DOHH2 (cell line): ENCODE measurements around the gene OCA2.
"Not testable (repeated sequence)": the region's sequence is repeated elsewhere in the genome, so short reads cannot be mapped to it uniquely, and the experiment has no call there.

Experiments
- H3F3A ChIP-seq: fragments of 200-600 bp; sonication (generic), shearing (Covaris generic); 2 replicates; pipeline ENCODE4 v1.6.0; 2016; ENCODE audit warnings: antibody characterized with exemption, mild to moderate bottlenecking; ENCODE audit not compliant: control insufficient read depth, insufficient read depth
- H3K27ac ChIP-seq: fragments of 200-600 bp; sonication (generic); 2 replicates; pipeline ENCODE4 v1.5.1; 2014; ENCODE audit warnings: low read depth, mild to moderate bottlenecking, low read length, moderate library complexity
- H3K27me3 ChIP-seq: fragments of 200-600 bp; sonication (generic); 2 replicates; pipeline ENCODE4 v1.6.1; 2014; ENCODE audit warnings: mild to moderate bottlenecking, low read length, mixed read lengths; ENCODE audit not compliant: control insufficient read depth
- H3K36me3 ChIP-seq: fragments of 200-600 bp; sonication (generic); 2 replicates; pipeline ENCODE4 v1.6.1; 2014; ENCODE audit warnings: mild to moderate bottlenecking, low read length, moderate library complexity, mixed read lengths; ENCODE audit not compliant: control insufficient read depth
- H3K4me1 ChIP-seq: fragments of 200-600 bp; sonication (generic); 2 replicates; pipeline ENCODE4 v1.6.1; 2014; ENCODE audit warnings: mild to moderate bottlenecking, low read length, mixed read lengths; ENCODE audit not compliant: control insufficient read depth
- H3K4me2 ChIP-seq: fragments of 200-600 bp; sonication (generic); 2 replicates; pipeline ENCODE4 v1.6.0; 2014; ENCODE audit warnings: mild to moderate bottlenecking, low read length, moderate library complexity
- H3K4me3 ChIP-seq: fragments of 200-600 bp; sonication (generic); 2 replicates; pipeline ENCODE4 v1.5.1; 2014; ENCODE audit warnings: mild to moderate bottlenecking, low read length, mixed read lengths
- H3K79me2 ChIP-seq: fragments of 200-600 bp; sonication (generic); 2 replicates; pipeline ENCODE4 v1.6.1; 2014; ENCODE audit warnings: mild to moderate bottlenecking, low read length, mixed read lengths; ENCODE audit not compliant: control insufficient read depth
- H3K9me2 ChIP-seq: fragments of 200-600 bp; sonication (generic); replicated peaks from 2 replicates; pipeline ENCODE4 v1.6.1; 2014; ENCODE audit warnings: mild to moderate bottlenecking, low read length, mixed read lengths; ENCODE audit not compliant: control insufficient read depth
- H3K9me3 ChIP-seq: fragments of 200-600 bp; sonication (generic); 2 replicates; pipeline ENCODE4 v1.6.1; 2014; ENCODE audit warnings: antibody characterized with exemption, low read length, mixed read lengths; ENCODE audit not compliant: control insufficient read depth, insufficient read depth
- H4K20me1 ChIP-seq: fragments of 200-600 bp; sonication (generic); 2 replicates; pipeline ENCODE4 v1.6.0; 2014; ENCODE audit warnings: low read depth, mild to moderate bottlenecking, antibody characterized with exemption, low read length, moderate library complexity; ENCODE audit not compliant: control insufficient read depth, insufficient read depth
- EZH2phosphoT487 ChIP-seq: fragments of 200-600 bp; sonication (generic); IDR thresholded peaks from 2 replicates; pipeline ENCODE4 v1.6.1; 2017; ENCODE audit warnings: borderline replicate concordance, mild to moderate bottlenecking, antibody characterized with exemption, low read length, moderate library complexity, mixed read lengths
- TF ChIP-seq, protein P1 (sequence below): fragments of 200-600 bp; sonication (generic); IDR thresholded peaks from one replicate; pipeline ENCODE4 v1.5.1; 2014; ENCODE audit warnings: antibody characterized with exemption, mild to moderate bottlenecking, low read depth, low read length; ENCODE audit not compliant: poor library complexity, severe bottlenecking

Gene OCA2

DNA sequence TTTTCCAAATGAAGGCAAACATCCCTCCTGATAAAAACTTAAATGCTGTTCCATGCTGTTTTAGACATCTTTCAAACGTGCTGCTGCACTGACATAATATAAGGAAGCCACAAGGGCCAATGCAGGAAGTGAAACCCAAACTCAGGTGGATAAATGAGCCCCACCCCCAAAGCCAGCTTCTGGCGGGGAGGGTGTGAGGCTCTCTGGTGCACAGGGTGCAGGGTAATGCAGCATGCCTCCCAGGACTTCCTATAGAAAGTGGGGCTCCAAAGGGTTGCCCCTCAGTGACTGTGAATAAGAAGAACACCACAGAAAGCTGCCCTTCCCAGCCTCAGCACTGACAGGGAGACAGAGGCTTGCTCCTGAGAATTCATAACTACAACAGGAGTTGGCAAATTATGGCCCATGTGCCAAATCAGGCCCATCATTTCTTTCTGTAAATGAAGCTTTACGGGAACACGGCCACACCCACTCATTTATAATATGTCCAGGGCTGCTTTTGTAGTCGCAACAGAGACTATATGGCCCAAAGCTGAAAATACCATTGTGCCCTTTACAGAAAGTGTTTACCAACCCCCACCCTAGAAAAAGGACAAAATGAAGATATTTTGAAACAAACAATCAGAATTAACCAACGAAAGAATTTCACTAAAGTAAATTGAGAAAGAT is 37.3 kb upstream of the OCA2 start:
- peaks cover 21% of the 10 kb centered on the region for H3K4me1 ChIP-seq
- H3K27ac ChIP-seq, H3K4me2 ChIP-seq, H4K20me1 ChIP-seq, H3K4me3 ChIP-seq, H3K9me3 ChIP-seq, H3K9me2 ChIP-seq, H3K79me2 ChIP-seq, H3F3A ChIP-seq, H3K27me3 ChIP-seq: not testable (repeated sequence)
- peaks cover 51% of the 10 kb centered on the region for H3K36me3 ChIP-seq

DNA sequence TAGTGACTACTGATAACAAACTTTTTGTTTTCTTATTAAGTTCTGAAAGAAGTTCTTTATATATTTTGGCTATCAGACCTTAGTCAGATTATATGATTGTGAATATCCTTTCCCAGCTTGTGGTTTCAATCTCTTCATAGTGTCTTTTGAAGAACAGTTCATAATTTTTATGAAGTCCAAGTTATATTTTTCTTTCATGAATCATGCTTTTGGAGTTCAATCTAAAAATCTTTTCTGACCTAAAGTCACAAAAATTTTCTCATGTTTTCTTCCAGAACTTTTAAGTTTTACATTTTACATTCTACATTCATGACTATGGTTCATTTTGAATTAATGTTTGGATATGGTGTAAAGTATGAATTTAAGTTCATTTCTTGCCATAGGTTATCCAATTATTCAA is 34.2 kb upstream of the OCA2 start:
- H4K20me1 ChIP-seq = no peaks in the 10 kb centered on the region
- H3K4me3 ChIP-seq = no peak overlapping the region
- no peaks in the 10 kb centered on the region for H3F3A ChIP-seq
- no peaks in the 10 kb centered on the region for H3K9me3 ChIP-seq
- TF ChIP-seq, protein P1, sequence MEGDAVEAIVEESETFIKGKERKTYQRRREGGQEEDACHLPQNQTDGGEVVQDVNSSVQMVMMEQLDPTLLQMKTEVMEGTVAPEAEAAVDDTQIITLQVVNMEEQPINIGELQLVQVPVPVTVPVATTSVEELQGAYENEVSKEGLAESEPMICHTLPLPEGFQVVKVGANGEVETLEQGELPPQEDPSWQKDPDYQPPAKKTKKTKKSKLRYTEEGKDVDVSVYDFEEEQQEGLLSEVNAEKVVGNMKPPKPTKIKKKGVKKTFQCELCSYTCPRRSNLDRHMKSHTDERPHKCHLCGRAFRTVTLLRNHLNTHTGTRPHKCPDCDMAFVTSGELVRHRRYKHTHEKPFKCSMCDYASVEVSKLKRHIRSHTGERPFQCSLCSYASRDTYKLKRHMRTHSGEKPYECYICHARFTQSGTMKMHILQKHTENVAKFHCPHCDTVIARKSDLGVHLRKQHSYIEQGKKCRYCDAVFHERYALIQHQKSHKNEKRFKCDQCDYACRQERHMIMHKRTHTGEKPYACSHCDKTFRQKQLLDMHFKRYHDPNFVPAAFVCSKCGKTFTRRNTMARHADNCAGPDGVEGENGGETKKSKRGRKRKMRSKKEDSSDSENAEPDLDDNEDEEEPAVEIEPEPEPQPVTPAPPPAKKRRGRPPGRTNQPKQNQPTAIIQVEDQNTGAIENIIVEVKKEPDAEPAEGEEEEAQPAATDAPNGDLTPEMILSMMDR = no peak
- TF ChIP-seq EZH2phosphoT487 = no peak
- peaks cover 12% of the 10 kb centered on the region for H3K4me1 ChIP-seq
- no peaks in the 10 kb centered on the region for H3K9me2 ChIP-seq
- no peaks in the 10 kb centered on the region for H3K27me3 ChIP-seq
- no peak overlapping the region for H3K4me2 ChIP-seq
- no peaks in the 10 kb centered on the region for H3K79me2 ChIP-seq
- H3K36me3 ChIP-seq = peaks cover 60% of the 10 kb centered on the region
- no peak overlapping the region for H3K27ac ChIP-seq

DNA sequence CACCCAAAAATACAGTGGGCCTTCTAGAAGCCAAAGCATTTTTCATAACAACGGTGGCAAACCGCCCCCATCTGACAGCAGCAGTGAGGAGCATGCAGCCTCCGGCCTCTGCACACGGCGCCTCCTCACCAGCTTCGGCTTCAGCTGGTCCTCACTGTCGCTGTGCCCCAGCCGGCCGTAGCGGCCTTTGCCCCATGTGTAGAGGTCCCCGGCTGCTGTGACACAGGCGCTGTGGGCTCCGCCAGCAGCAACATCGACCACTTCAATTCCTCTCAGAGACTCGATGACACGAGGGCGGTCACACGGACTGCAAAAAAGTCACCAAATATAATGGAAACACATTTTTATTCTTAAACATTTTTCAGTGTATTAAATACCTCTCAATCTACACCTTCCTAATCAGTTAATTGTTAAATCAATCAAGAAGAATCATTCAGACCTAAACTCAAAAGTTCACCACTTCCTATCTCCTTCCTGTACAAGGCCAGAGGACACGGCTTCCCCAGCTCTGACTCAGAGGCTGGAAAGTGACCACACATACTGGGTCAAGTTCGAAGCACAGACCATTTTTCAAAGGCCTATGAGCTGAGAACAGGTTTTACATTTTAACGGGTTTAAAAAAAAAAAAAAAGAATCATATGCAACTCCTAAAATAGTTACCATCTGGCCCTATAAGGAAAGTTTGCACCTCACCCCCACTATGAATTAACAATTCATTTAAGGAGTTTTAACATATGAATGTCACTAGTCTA is 33.6 kb upstream of the OCA2 start:
- Histone ChIP-seq H3K9me3 (no peaks in the 10 kb centered on the region), H3K4me1 (peaks cover 12% of the 10 kb centered on the region), H3K36me3 (peaks cover 58% of the 10 kb centered on the region), H3K4me3 (no peak overlapping the region), H4K20me1 (no peaks in the 10 kb centered on the region), H3K27me3 (no peaks in the 10 kb centered on the region), H3F3A (no peaks in the 10 kb centered on the region), H3K27ac (no peak overlapping the region), H3K9me2 (no peaks in the 10 kb centered on the region), H3K79me2 (no peaks in the 10 kb centered on the region), H3K4me2 (no peak overlapping the region)
- TF ChIP-seq, protein P1 = no peak
- no peak for TF ChIP-seq EZH2phosphoT487

DNA sequence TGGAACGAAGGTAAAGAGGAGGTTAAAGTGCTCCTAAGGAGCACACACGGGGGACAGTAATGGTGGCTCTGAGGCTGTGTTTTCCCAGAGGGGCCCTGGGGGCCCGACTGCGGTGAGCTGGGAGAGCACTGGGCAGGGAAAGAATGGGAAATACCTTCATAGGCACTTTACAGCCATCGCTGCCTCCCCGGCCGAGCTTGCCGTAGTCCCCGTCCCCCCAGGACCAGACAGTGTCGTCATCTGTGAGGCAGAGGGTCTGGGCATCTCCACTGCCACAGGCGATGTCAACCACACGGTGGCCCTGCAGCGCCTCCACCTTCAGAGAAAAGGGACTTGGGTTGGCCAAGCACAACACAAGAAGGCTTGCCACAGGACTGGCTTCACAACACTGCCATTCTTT is 32.8 kb upstream of the OCA2 start:
- Histone ChIP-seq H3K36me3 (peaks cover 62% of the 10 kb centered on the region), H3F3A (no peaks in the 10 kb centered on the region), H3K79me2 (no peaks in the 10 kb centered on the region), H3K4me1 (peaks cover 11% of the 10 kb centered on the region), H3K4me3 (no peak overlapping the region), H3K27me3 (no peaks in the 10 kb centered on the region), H3K9me3 (no peaks in the 10 kb centered on the region), H3K4me2 (no peak overlapping the region), H4K20me1 (no peaks in the 10 kb centered on the region), H3K27ac (no peak overlapping the region), H3K9me2 (no peaks in the 10 kb centered on the region)
- no peak for TF ChIP-seq EZH2phosphoT487
